ENCODE data around the gene DCAF5.

GRCh38 chr14:69073429-69073828, 79.5 kb downstream of the DCAF5 start:
- no peak for TF ChIP-seq POLR2A (IDR thresholded peaks at IDR 0.05; ENCODE audit: low read length)
- TF ChIP-seq GATA1 (IDR thresholded peaks at IDR 0.05; ENCODE audit: low read depth, low read length), result no peak
